NOMO-1 treated with dmso at 0.1 percent for 144 hours (cell line): ENCODE results near the gene RFX4.
"Not testable (repeated sequence)": the region's sequence is repeated elsewhere in the genome, so short reads cannot be mapped to it uniquely, and the experiment has no call there.

Experiments used
- DNase-seq: peaks from one replicate; lab custom pipeline; 2025; ENCODE audit not compliant: unreplicated experiment; lab: John Stamatoyannopoulos, UW

Gene RFX4

GRCh38 chr12:106685381-106685780, 102.6 kb downstream of the RFX4 start:
- no peak for DNase-seq

GRCh38 chr12:106687672-106688071, 104.9 kb downstream of the RFX4 start:
- DNase-seq: no peak

- no peak for DNase-seq
Measured at GRCh38 chr12:106690569-106691305, 107.9 kb downstream of the RFX4 start.

GRCh38 chr12:106692033-106692432, 109.2 kb downstream of the RFX4 start:
- not testable (repeated sequence) for DNase-seq

GRCh38 chr12:106692896-106693820, 110.4 kb downstream of the RFX4 start:
- no peak for DNase-seq

- no peak for DNase-seq
Measured at GRCh38 chr12:106696071-106696470, 113.3 kb downstream of the RFX4 start.

GRCh38 chr12:106696681-106697417, 114.0 kb downstream of the RFX4 start:
- no peak for DNase-seq

GRCh38 chr12:106704081-106704480, 121.3 kb downstream of the RFX4 start:
- no peak for DNase-seq

- DNase-seq: no peak
Measured at GRCh38 chr12:106705971-106706370, 123.2 kb downstream of the RFX4 start.

- DNase-seq: no peak
Measured at GRCh38 chr12:106709068-106709511, 126.3 kb downstream of the RFX4 start.

GRCh38 chr12:106710143-106710893, 127.5 kb downstream of the RFX4 start:
- DNase-seq: no peak

GRCh38 chr12:106711316-106711715, 128.5 kb downstream of the RFX4 start:
- no peak for DNase-seq

GRCh38 chr12:106712768-106713167, 130.0 kb downstream of the RFX4 start:
- DNase-seq: no peak

- DNase-seq: no peak
Measured at GRCh38 chr12:106714926-106715325, 132.1 kb downstream of the RFX4 start.

GRCh38 chr12:106715582-106715981, 132.8 kb downstream of the RFX4 start:
- no peak for DNase-seq

GRCh38 chr12:106717673-106718072, 134.9 kb downstream of the RFX4 start:
- DNase-seq: no peak

GRCh38 chr12:106719879-106720278, 137.1 kb downstream of the RFX4 start:
- DNase-seq: no peak

- DNase-seq: no peak
Measured at GRCh38 chr12:106720696-106721095, 137.9 kb downstream of the RFX4 start.

- DNase-seq: no peak
Measured at GRCh38 chr12:106721915-106722314, 139.1 kb downstream of the RFX4 start.

- DNase-seq: no peak
Measured at GRCh38 chr12:106722837-106723236, 140.0 kb downstream of the RFX4 start.

GRCh38 chr12:106723416-106723815, 140.6 kb downstream of the RFX4 start:
- no peak for DNase-seq
